SHP77 treated with DMSO at 0.1 percent for 48 hours (cell line): ENCODE measurements around the gene PCDHGA2.
"Not testable (repeated sequence)": the region's sequence is repeated elsewhere in the genome, so short reads cannot be mapped to it uniquely, and the experiment has no call there.

Experiments used
- DNase-seq: peaks from one replicate; lab custom pipeline; 2025; lab: John Stamatoyannopoulos, UW

The PCDHGA2 gene

DNA sequence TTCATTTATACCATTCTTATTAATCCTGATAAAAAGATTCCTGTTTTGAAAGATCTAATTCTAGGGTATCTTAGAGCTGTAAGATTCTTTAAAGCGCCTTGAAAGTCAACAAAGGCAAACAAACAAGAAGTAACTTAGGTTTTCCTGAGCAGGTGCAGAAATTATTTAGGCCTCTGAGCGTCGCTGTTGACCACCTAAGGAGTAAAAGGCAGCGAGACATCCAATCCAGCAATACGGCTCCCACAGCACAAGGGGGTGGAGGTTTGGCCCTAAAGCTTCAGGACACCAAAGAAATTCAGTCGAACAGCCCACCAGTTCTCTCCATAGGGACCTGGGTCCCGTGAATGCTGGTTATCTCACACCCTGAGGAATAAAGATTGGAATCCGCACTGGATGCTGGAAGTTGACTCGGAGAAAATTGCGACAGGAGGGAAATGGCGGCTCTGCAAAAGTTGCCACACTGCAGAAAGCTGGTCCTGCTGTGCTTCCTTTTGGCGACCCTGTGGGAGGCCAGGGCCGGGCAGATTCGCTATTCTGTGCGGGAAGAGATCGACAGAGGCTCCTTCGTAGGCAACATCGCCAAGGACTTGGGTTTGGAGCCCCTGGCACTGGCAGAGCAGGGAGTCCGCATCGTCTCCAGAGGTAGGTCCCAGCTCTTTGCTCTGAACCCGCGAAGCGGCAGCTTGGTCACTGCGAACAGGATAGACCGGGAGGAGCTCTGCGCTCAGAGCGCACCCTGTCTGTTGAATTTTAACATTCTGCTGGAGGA lies at the start of gene PCDHGA2:
PCDHGA2 (plus strand) TSS at position 223 of the 769 bp plus-strand sequence.
- no peak for DNase-seq

DNA sequence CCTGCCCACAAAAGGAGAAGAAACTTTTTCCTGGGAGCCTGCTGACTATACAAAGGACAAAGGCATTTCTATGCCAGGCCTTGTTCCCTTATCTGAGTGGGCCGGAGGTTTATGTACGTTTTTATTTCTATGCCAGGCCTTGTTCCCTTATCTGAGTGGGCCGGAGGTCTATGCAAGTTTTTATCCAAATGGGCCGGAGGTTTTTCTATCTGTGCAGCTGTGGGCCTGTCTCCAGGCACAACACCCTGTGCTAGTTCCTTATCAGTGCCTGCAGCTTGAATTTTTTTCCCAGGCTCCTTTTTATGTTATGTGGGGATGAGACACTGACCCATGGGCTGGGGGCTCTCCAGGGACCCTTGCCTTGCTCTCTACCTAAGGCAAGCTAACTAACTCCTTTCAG lies 40.2 kb upstream of the PCDHGA2 start:
- no peak for DNase-seq

DNA sequence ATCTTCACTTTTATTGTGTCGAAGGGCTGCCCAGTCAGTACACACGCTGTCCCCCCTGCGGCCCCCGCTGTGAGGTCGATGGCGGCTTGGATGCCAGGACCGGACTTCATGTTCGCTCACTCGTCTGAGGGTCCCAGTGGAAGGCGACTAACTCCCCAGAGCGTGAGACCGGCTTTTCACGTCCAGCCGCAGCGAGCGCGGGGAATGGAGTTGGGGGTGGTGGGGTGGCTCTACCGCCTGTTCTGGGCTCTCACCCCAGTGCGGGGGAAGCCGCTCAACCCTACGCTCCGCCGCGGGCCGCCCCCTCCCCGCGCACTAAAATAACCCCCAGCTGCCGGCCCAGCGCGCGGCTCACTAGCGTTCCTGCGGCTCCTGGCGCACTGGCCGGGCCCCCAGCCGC lies 34.8 kb upstream of the PCDHGA2 start, which contains the start of gene SLC25A2:
SLC25A2 (minus strand) TSS at position 294 of the 400 bp plus-strand sequence; CDS start at position 110, 184 bp downstream.
- no peak for DNase-seq

DNA sequence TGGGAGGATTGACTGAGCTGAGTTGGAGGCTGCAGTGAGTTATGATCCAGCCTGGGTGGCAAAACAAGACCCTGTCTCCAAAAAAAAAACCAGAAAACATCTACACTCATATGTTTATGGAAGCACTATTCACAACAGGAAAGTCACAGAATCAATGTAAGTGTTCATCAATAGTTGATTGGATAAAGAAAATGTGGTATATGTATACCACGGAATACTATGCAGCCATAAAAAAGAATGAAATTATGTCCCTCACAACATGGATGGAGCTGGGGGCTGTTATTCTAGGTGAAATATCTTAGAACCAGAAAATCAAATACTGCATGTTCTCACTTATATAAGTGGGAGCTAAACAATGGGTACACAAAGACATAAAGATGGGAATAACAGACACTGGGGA lies 31.9 kb upstream of the PCDHGA2 start:
- DNase-seq, result no peak

DNA sequence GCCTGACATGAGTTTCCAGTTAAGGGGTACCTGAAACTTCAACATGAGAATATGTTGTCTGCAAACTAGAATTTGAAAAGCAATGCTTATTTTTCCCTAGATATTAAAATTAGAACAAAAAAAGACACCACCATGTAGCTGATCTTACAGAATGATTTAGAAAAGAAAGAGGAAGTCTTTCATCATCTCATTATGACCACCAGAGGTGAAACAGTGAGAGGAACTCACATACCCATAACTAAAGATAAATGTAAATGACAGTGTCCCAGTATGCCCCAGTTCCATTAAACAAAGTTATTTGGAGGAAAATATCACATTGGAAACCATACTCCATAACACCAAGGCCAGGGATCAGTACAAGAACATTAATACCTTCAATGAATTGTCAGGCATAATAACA lies 24.8 kb upstream of the PCDHGA2 start:
- DNase-seq, result no peak

DNA sequence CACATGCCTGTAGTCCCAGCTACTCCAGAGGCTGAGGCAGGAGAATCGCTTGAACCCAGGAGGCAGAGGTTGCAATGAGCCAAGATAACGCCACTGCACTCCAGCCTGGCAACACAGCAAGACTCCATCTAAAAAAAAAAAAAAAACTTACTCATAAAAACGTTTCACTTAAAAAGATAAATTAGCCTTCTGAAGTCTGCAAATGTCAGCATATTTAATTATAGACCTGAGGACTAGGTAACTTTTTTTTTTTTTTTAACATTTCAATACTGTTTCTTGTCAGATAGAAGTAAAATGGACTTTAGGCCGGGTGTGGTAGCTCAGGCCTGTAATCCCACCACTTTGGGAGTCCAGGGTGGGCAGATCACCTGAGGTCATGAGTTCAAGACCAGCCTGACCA lies 21.6 kb upstream of the PCDHGA2 start:
- DNase-seq, result not testable (repeated sequence)

DNA sequence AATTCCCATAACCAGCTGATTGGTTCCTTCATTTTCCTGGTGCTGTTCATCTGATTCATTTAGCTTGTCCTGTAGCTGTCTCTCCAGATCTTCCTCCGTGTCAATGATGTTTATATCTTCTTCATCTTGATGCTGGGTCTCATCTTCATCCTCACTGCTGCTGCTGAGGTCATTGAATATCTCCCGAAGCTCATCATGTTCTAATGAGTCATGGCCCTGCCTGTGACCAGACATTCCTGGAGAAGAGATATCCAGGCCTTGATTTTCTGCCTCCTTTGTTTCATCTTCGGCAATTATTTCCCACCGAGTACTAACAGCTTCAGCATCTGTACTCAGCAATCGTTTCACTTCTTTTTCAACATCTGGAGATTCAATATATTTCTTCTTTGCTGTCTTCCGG lies 19.4 kb upstream of the PCDHGA2 start:
- no peak for DNase-seq

DNA sequence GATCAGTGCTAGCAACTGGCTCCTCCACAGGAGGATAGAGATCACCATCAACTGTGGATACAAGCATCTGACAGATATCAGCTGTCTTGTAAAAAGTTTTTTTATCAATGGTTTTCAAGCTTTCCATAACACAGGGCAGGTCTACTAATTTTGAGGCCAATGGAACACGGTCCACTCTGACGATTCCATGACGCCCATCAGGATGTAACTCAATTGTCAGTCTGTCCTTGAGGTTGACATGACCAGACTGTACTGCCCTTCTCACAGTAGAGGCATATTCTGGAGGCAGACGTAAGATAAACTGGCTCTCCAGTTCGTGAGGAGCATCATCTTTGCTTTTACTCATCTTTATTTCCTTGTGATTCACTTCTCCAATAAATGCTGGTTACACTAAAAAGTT lies 18.9 kb upstream of the PCDHGA2 start:
- no peak for DNase-seq

DNA sequence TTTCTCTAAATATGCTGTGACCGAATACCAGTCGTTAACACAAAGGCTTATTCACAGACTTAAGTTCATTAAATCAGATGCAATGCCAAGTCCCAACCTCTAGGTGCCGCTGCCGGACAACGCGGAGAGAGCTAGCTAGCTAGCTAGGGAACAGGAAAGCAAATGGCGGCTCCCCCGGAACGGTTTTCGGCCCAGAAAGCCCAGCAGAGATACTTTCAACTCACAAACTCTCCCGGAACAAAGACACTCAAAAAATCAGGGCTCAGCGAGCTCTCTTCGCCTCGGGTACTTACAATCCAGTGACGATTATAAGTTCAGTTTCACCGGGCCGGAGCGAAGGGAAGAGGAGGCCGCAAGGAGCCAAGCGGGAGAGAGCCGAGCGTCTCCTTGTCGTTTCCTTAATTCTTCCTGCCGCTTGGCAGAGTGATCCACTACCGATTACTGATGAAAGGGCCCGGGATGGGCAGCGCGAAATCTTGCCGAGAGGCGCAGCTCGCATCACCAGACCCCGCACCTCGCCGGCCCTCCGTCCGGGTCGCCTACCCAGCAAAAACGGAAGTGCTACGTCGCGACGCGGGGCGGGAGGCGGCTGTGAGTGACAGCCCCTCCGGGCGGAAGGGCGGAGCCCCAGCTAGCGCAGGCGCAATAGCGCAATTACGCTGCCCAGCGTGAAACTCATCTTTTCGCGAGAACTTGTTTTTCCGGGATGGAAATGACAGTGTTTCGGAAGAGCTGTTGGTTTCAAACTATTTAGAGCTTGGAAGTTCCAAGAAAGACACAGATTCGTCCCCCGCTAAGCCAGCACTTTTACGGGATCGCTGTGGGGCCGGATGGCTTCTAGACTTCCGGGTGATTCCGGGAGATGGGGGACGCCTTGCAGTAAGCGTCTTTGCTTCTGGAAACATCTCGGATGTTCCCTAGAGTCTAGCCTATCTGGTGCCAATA lies 18.1 kb upstream of the PCDHGA2 start, which contains the start of gene TAF7:
TAF7 (minus strand) TSS at position 560 of the 945 bp plus-strand sequence. CDS start 740 bp downstream, outside the sequence.
- DNase-seq, result peak; percentile 75

DNA sequence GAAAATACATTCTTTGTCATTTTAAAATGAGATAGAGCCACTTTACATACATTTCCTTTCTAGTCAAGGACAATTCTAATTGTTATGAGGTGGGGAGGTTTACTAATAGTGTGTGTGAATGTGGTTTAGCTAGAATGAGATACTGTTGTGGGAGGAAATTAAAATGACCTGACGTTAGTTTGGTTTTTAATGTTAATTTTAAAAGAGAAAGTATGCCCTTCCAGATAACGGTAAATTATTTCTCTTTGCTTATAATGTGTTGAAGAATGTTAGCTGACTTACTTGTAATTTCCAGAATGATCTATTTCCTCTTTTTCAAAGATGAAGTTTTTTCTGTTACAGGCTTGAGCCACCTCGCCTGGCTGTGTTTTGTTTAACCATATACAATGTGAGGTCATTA lies 16.3 kb upstream of the PCDHGA2 start:
- no peak for DNase-seq

DNA sequence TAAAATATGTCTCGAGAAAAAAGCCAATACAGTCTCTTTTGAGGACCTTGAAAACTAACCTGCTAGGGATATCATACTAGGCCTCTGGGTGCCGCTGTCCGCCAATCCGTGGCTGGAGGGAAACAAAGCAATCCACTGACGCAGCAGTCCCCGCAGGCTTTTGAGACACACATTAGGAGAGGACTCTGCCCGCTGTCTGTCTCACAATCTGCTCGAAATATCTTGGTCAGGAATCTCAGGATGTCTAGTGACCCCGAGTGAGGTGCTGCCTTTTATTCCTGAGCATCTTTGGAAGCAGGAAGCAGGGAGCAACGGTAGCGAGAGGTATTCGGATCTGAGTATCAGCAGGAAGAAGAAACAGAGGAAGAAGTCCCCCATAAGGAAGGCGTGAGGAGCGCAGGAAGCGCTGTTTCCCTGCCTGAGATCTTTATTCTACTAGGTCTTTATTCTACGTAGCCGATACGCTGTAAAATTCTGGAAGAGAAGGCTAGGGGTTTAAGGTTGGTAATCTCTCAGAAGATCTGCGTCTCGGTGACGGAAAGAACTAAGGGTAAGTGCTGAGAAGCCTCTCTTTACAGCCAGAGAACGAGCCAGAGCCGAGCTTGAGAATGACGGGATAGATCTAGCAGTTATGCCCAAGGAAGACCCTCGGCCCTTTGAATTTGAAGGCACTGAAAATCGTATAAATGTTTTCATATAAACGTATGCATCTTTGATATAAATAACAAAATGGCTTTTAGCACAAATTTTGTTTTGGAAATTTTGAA lies 12.3 kb upstream of the PCDHGA2 start:
- peak; percentile 58 for DNase-seq

DNA sequence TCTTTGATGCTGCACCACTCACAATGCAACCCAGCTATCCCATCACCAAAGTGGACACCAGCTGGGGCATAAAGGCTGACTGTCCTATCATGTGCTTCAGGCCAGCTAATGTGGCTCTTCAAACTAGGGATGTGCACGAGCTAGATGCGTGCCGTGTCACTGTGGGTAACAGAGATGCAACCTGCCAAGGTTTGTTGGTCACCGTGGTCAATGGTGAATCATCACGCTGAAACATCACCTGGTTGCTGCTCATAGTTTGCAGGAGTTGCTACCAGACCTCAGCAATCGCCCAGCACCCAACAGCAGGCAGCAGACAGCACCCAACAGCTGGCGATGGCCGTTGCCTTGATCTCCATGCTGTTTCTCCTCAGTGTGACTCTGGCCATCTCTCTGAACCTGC lies 10.3 kb upstream of the PCDHGA2 start:
- no peak for DNase-seq

DNA sequence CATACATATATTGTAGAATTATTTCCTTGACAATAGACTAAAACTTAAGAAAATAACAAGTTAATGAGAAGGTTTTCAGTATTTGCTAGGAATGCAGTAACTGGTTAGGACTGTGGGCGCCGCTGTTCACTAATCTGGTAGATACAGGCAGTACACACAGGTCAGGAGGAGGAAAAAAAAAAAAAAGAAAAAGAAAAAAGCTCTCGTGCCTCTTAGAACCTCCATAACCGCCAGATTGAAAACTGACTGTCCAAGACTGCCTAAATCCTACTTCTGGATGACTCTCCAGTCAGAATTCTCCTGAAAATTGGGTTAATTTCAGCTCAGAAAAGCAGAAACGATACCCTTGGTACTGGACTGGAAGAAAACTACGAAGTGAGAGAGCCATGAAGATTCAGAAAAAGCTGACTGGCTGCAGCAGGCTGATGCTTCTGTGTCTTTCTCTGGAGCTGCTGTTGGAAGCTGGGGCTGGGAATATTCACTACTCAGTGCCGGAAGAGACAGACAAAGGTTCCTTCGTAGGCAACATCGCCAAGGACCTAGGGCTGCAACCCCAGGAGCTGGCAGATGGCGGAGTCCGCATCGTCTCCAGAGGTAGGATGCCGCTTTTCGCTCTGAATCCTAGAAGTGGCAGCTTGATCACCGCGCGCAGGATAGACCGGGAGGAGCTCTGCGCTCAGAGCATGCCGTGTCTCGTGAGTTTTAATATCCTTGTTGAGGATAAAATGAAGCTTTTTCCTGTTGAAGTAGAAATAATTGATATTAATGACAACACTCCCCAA lies 8.1 kb upstream of the PCDHGA2 start, which contains the start of gene PCDHGA1:
PCDHGA1 (plus strand) TSS at position 216 of the 782 bp plus-strand sequence.
- DNase-seq, result no peak

DNA sequence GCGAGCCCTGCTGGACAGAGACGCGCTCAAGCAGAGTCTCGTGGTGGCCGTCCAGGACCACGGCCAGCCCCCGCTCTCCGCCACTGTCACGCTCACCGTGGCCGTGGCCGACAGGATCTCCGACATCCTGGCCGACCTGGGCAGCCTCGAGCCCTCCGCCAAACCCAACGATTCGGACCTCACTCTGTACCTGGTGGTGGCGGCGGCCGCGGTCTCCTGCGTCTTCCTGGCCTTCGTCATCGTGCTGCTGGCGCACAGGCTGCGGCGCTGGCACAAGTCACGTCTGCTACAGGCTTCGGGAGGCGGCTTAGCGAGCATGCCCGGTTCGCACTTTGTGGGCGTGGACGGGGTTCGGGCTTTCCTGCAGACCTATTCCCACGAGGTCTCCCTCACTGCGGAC lies 6.0 kb upstream of the PCDHGA2 start:
- DNase-seq, result not testable (repeated sequence)

DNA sequence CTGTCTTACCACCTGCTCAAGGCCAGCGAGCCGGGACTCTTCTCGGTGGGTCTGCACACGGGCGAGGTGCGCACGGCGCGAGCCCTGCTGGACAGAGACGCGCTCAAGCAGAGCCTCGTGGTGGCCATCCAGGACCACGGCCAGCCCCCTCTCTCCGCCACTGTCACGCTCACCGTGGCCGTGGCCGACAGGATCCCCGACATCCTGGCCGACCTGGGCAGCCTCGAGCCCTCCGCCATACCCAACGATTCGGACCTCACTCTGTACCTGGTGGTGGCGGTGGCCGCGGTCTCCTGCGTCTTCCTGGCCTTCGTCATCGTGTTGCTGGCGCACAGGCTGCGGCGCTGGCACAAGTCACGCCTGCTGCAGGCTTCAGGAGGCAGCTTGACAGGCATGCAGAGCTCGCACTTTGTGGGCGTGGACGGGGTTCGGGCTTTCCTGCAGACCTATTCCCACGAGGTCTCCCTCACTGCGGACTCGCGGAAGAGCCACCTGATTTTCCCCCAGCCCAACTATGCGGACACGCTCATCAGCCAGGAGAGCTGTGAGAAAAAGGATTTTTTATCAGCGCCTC lies 2.3 kb downstream of the PCDHGA2 start:
- not testable (repeated sequence) for DNase-seq

DNA sequence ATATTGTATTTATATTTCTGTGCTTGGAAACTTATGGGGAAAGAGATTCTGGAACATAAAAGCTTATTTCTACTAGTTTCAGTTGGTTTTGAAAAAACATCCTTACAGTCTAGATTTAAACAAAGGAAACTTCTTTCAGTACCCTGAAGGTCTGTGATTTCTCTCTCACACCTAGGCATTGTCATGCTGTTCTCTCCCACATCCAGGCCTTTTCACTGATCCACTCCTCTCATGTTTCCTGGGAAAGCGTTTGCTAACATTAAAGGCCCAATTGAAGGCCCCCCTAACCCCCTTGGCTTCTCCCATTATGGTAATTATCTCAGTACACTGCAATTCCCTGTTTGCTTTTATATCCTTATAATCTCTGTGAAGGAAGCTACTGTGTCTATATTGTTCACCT lies 4.2 kb downstream of the PCDHGA2 start:
- no peak for DNase-seq

DNA sequence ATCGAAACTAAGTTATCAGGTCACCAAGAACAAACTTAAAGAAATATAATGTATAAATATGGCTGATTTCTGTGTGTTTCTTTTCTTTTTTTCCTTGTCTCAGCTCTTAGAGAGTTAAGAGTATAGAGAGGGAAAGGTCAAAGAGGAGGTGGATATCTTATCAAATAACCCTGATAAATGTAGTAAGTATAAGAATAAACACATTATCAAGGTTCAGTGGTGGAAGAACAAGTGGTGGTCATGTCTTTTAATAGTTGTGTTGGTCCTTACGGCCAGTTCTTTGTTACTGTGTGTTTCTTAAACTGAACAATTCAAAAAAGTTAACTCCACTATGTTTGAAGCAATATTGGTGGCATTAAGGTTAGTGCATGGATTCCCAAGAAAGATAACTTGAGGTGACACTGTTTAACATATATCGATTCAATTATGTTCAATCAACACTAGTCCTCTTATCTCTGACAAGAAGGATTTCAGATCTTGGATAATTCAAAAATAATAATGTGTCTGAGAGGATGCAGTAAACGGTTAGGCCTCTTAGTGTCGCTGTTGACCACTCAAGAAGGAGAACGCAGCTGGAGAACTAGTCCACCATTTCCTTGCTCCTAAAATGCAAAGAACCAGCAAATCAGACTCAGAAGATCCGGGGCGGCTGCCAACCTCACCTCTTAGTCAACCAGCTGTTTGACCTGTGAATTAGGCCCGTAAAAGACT lies 4.8 kb downstream of the PCDHGA2 start, which contains the start of gene PCDHGA3:
PCDHGA3 (plus strand) TSS at position 588 of the 711 bp plus-strand sequence. CDS start 205 bp downstream, outside the sequence.
- no peak for DNase-seq

DNA sequence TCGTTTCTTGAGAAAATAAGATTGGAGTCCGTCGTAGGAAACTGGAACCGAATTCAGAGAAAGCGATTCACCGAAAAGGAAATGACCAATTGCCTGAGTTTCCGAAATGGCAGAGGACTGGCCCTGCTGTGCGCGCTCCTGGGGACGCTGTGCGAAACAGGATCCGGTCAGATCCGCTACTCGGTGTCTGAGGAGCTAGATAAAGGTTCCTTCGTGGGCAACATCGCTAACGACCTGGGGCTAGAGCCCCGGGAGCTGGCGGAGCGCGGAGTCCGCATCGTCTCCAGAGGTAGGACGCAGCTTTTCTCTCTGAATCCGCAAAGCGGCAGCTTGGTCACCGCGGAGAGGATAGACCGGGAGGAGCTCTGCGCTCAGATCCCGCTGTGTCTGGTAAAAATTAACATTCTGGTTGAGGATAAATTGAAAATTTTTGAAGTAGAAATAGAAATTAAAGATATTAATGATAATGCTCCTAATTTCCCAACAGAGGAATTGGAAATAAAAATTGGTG lies 5.4 kb downstream of the PCDHGA2 start:
- DNase-seq, result no peak

DNA sequence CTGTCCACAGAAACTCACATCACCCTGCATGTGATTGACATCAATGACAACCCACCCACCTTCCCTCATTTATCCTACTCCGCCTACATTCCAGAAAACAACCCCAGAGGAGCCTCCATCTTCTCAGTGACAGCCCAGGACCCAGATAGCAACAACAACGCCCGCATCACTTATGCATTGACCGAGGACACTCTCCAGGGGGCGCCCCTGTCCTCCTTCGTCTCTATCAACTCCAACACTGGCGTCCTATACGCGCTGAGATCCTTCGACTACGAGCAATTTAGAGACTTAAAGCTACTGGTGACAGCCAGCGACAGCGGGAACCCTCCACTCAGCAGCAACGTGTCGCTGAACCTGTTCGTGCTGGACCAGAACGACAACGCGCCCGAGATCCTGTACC lies 6.8 kb downstream of the PCDHGA2 start:
- no peak for DNase-seq

DNA sequence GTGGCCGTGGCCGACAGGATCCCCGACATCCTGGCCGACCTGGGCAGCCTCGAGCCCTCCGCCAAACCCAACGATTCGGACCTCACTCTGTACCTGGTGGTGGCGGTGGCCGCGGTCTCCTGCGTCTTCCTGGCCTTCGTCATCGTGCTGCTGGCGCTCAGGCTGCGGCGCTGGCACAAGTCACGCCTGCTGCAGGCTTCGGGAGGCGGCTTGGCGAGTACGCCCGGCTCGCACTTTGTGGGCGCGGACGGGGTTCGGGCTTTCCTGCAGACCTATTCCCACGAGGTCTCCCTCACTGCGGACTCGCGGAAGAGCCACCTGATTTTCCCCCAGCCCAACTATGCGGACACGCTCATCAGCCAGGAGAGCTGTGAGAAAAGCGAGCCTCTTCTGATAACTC lies 7.5 kb downstream of the PCDHGA2 start:
- DNase-seq, result not testable (repeated sequence)
